PC-3 (cell line): ENCODE results near the gene NR5A1.

Experiments
- CTCF ChIP-seq: fragments of 300-600 bp; sonication (generic); conservative IDR thresholded peaks from 2 replicates; pipeline ENCODE4 v1.5.1; 2017; ENCODE audit warnings: antibody characterized with exemption, low read depth, mild to moderate bottlenecking, low read length
- EZH2 ChIP-seq: fragments of 300-600 bp; sonication (generic); IDR thresholded peaks from one replicate; pipeline ENCODE4 v1.6.1; 2017; ENCODE audit warnings: antibody characterized with exemption, mild to moderate bottlenecking, low read length; ENCODE audit not compliant: unreplicated experiment
- EZH2phosphoT487 ChIP-seq: fragments of 300-600 bp; sonication (generic); IDR thresholded peaks from 2 replicates; pipeline ENCODE4 v1.6.1; 2018; ENCODE audit warnings: mild to moderate bottlenecking, antibody characterized with exemption, low read length, borderline replicate concordance

GRCh38 chr9:124522121-124523098 lies 15.2 kb upstream of the NR5A1 start:
- no peak for TF ChIP-seq CTCF
- TF ChIP-seq EZH2: no peak
- no peak for TF ChIP-seq EZH2phosphoT487
